Esophagus muscularis mucosa (tissue), 4 donors: ENCODE results near the gene CDADC1.

Experiments
- EP300 ChIP-seq: sonication (generic); formaldehyde crosslinking; IDR thresholded peaks from one replicate; pipeline ENCODE4 v1.6.1; 2017; ENCODE audit warnings: antibody characterized with exemption
- POLR2A ChIP-seq: fragments of 450-650 bp; IDR thresholded peaks from one replicate; pipeline ENCODE4 v1.6.1; 2017; ENCODE audit warnings: antibody characterized with exemption, moderate library complexity, mild to moderate bottlenecking, low read depth
- TF ChIP-seq, protein P1 (sequence below), 3 experiments: fragments of 200-600 bp in 2 of 3; fragments of 450-650 bp in 1 of 3; sonication (generic) in 2 of 3; IDR thresholded peaks; one replicate each; pipeline ENCODE4 v1.5.1; 2017 to 2019; ENCODE audit warnings: antibody characterized with exemption in 3 of 3, mild to moderate bottlenecking in 2 of 3, moderate library complexity in 1 of 3

DNA sequence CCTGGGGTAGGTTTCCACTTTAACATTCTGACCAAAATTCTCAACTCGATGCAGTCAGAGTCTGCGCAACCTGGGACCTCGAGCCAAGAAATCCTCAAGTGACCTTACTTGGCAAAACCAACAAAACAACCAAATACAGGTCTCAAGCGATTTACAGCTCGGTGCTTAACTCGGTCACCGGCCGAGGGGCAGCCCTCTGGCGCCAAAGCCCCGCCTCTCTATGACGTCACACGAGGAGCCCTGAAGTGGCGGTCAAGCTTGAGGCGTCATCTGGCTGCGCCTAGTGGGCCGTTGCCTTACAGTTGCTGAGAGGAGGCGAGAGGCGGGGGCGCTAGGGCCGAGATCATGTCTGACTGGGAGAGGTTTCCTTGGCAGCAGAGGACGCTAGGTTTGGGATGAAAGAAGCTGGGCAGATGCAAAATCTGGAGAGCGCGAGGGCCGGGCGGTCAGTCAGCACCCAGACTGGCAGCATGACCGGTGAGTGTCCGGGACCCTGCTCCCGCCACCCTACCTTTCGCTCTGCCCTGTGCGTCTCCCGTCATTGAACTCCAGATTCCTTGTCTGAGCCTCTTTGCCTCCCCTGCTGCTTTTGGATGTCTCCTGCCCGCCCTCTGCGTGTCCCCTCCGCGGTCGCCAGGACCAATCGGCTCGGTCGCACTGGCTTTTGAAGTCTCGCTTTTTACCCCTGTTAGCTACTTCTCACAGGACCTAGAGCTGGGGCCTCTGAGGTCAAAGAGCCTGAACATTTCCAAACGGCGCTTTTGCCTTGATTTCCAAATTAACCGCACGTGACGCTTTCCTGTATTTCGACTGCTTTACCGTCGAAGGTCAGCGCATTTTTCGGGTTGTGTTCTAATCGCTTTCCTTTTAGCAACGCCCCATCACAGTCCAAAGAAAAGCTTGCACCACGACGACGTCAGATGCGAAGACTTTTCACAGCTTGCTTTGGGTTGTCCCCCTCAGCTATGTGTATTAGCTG is at the start of gene CDADC1:
- TF ChIP-seq, protein P1, sequence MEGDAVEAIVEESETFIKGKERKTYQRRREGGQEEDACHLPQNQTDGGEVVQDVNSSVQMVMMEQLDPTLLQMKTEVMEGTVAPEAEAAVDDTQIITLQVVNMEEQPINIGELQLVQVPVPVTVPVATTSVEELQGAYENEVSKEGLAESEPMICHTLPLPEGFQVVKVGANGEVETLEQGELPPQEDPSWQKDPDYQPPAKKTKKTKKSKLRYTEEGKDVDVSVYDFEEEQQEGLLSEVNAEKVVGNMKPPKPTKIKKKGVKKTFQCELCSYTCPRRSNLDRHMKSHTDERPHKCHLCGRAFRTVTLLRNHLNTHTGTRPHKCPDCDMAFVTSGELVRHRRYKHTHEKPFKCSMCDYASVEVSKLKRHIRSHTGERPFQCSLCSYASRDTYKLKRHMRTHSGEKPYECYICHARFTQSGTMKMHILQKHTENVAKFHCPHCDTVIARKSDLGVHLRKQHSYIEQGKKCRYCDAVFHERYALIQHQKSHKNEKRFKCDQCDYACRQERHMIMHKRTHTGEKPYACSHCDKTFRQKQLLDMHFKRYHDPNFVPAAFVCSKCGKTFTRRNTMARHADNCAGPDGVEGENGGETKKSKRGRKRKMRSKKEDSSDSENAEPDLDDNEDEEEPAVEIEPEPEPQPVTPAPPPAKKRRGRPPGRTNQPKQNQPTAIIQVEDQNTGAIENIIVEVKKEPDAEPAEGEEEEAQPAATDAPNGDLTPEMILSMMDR (IDR thresholded peaks at IDR 0.05) = peak in 1 of 3 experiments; percentile 27
- TF ChIP-seq POLR2A (peak; percentile 66), EP300 (no peak)
